GM19025 (cell line): ENCODE results near the gene PIK3R5.
"Not testable (repeated sequence)": the region's sequence is repeated elsewhere in the genome, so short reads cannot be mapped to it uniquely, and the experiment has no call there.

Source experiments
- ATAC-seq: cut with Tn5 transposase; IDR thresholded peaks from one replicate; pipeline ENCODE4 v1.9.1; 2021; ENCODE audit warnings: mild to moderate bottlenecking, low read depth, moderate library complexity; ENCODE audit not compliant: unreplicated experiment

PIK3R5 gene

GRCh38 chr17:8865811-8866210 lies 99.7 kb downstream of the PIK3R5 start:
- no peak for ATAC-seq

GRCh38 chr17:8865385-8865784 lies 100.1 kb downstream of the PIK3R5 start:
- no peak for ATAC-seq

GRCh38 chr17:8862213-8863056 lies 103.1 kb downstream of the PIK3R5 start:
- ATAC-seq: no peak

- no peak for ATAC-seq
Observed at GRCh38 chr17:8861495-8862181, 103.9 kb downstream of the PIK3R5 start.

- ATAC-seq: no peak
Observed at GRCh38 chr17:8859804-8860430, 105.6 kb downstream of the PIK3R5 start.

GRCh38 chr17:8859027-8859803 lies 106.3 kb downstream of the PIK3R5 start:
- ATAC-seq: no peak

GRCh38 chr17:8857919-8858318 lies 107.6 kb downstream of the PIK3R5 start:
- ATAC-seq: peak; percentile 38

- ATAC-seq: no peak
Observed at GRCh38 chr17:8856869-8857575, 108.5 kb downstream of the PIK3R5 start.

GRCh38 chr17:8856205-8856603 lies 109.3 kb downstream of the PIK3R5 start:
- not testable (repeated sequence) for ATAC-seq

- no peak for ATAC-seq
Observed at GRCh38 chr17:8855477-8856204, 109.9 kb downstream of the PIK3R5 start.

- no peak for ATAC-seq
Observed at GRCh38 chr17:8851600-8851999, 113.9 kb downstream of the PIK3R5 start.

- no peak for ATAC-seq
Observed at GRCh38 chr17:8849311-8850041, 116.0 kb downstream of the PIK3R5 start.

- ATAC-seq: no peak
Observed at GRCh38 chr17:8847891-8848290, 117.6 kb downstream of the PIK3R5 start.

- ATAC-seq: no peak
Observed at GRCh38 chr17:8846768-8847211, 118.7 kb downstream of the PIK3R5 start.

- ATAC-seq: no peak
Observed at GRCh38 chr17:8844229-8845218, 121.0 kb downstream of the PIK3R5 start.

GRCh38 chr17:8843344-8843743 lies 122.2 kb downstream of the PIK3R5 start:
- no peak for ATAC-seq

- ATAC-seq: no peak
Observed at GRCh38 chr17:8841844-8842243, 123.7 kb downstream of the PIK3R5 start.
